HTERT RPE-1 (cell line): Measurements from ENCODE around the gene PLXNB1.

Experiments used
- in situ Hi-C: fragments of 300-500 bp; cut with MboI; formaldehyde crosslinking; loops from 4 replicates; pipeline ENCODE4 v1.14.3; 2020; ENCODE audit warnings: low sequenced_read_pairs

The PLXNB1 gene

GRCh38 chr3:48435223-48435595 lies 5.3 kb upstream of the PLXNB1 start:
- in situ Hi-C loops, result no loop called here

GRCh38 chr3:48434591-48435222 lies 4.8 kb upstream of the PLXNB1 start:
- in situ Hi-C loops, result no loop called here

- in situ Hi-C loops, result no loop called here
Observed at GRCh38 chr3:48433472-48434118, 3.7 kb upstream of the PLXNB1 start.

- in situ Hi-C loops, result no loop called here
Observed at GRCh38 chr3:48432411-48433371, 2.8 kb upstream of the PLXNB1 start.

- in situ Hi-C loops, result no loop called here
Observed at GRCh38 chr3:48431224-48432029, 1.5 kb upstream of the PLXNB1 start.

- in situ Hi-C loops, result no loop called here
Observed at GRCh38 chr3:48430708-48431101, 819 bp upstream of the PLXNB1 start.

GRCh38 chr3:48429317-48429959 lies 448 bp downstream of the PLXNB1 start:
- in situ Hi-C loops, result no loop called here

- in situ Hi-C loops, result no loop called here
Observed at GRCh38 chr3:48428572-48429316, 1.1 kb downstream of the PLXNB1 start.

GRCh38 chr3:48428088-48428571 lies 1.8 kb downstream of the PLXNB1 start:
- in situ Hi-C loops, result no loop called here

GRCh38 chr3:48427630-48427962 lies 2.3 kb downstream of the PLXNB1 start:
- in situ Hi-C loops, result no loop called here

- in situ Hi-C loops, result no loop called here
Observed at GRCh38 chr3:48426944-48427629, 2.8 kb downstream of the PLXNB1 start.

GRCh38 chr3:48426401-48426909 lies 3.4 kb downstream of the PLXNB1 start:
- in situ Hi-C loops, result no loop called here

GRCh38 chr3:48425281-48425812 lies 4.5 kb downstream of the PLXNB1 start:
- in situ Hi-C loops, result no loop called here

- in situ Hi-C loops, result no loop called here
Observed at GRCh38 chr3:48423883-48424695, 5.8 kb downstream of the PLXNB1 start.

- in situ Hi-C loops, result no loop called here
Observed at GRCh38 chr3:48423241-48423882, 6.5 kb downstream of the PLXNB1 start.

GRCh38 chr3:48422681-48423080 lies 7.2 kb downstream of the PLXNB1 start:
- in situ Hi-C loops, result no loop called here

- in situ Hi-C loops, result no loop called here
Observed at GRCh38 chr3:48422272-48422671, 7.6 kb downstream of the PLXNB1 start.
